AG09319 (cell line): ENCODE data around the gene IFI27.
A peak's percentile ranks its signal among the peaks of the same experiment; 100 is the strongest.

Experiments used
- DNase-seq: peaks from one replicate; pipeline ENCODE4 v3.0.0-alpha.2; 2010; ENCODE audit warnings: low read depth; ENCODE audit errors: extremely low read depth
- CTCF ChIP-seq: IDR thresholded peaks from 2 replicates; pipeline ENCODE4 v1.5.1; 2011; ENCODE audit warnings: low read depth, mild to moderate bottlenecking, inconsistent platforms, low read length, moderate library complexity

IFI27 gene

GRCh38 chr14:94125659-94126418 lies 15.3 kb downstream of the IFI27 start:
- DNase-seq = no peak
- no peak for TF ChIP-seq CTCF

- DNase-seq = no peak
- TF ChIP-seq CTCF = no peak
Measured at GRCh38 chr14:94126419-94126677, 15.8 kb downstream of the IFI27 start.

GRCh38 chr14:94126800-94127199 lies 16.3 kb downstream of the IFI27 start:
- DNase-seq = no peak
- no peak for TF ChIP-seq CTCF

DNA sequence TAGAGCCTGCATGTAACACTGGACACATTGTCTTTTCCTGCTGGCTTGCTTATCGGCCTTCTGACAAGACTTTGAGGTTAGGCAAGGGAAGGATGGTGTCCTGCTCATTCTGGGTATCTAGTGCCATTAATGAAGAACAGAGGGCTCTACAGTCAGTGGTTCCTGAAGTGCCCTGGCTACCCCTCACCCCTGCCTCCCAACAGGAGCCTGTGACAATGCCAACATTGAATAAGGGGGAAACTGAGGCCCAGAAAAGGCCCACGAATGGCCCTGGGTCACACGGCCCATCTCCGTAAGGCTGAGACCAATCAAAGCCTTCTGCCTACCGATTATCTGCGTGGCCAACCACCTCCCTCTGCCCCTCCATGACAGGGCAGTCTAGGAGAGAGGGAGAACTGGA lies 16.8 kb downstream of the IFI27 start:
- no peak for TF ChIP-seq CTCF
- no peak for DNase-seq

DNA sequence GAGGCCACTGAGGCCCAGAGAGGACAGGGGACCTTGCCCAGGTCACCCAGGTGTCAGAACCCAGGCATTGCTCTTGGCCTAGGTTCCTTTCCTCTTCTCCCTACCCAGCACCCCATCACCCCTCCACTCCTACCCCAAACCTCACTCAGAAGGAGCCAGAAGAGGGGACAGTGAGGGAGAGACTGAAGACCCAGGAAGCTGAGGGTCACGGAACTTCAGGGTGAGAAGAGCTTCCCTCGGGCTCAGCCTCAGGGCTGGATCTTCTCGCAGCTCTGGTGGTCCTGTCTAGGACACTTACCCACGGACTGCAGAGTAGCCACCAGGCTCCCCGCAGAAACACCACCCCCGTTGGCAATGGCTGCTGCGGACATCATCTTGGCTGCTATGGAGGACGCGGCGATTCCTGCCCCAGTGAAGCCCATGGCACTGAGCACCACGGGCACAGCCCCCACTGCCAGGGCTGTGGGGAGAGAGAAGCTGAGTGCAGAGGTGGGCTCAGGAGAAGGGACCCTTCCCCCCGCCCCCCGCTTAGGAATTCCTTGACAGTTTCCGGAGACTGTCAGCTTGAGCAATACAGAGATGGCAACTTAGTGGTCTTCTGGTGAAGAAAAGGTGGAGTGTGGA lies 17.8 kb downstream of the IFI27 start:
- DNase-seq = no peak
- TF ChIP-seq CTCF = no peak

DNA sequence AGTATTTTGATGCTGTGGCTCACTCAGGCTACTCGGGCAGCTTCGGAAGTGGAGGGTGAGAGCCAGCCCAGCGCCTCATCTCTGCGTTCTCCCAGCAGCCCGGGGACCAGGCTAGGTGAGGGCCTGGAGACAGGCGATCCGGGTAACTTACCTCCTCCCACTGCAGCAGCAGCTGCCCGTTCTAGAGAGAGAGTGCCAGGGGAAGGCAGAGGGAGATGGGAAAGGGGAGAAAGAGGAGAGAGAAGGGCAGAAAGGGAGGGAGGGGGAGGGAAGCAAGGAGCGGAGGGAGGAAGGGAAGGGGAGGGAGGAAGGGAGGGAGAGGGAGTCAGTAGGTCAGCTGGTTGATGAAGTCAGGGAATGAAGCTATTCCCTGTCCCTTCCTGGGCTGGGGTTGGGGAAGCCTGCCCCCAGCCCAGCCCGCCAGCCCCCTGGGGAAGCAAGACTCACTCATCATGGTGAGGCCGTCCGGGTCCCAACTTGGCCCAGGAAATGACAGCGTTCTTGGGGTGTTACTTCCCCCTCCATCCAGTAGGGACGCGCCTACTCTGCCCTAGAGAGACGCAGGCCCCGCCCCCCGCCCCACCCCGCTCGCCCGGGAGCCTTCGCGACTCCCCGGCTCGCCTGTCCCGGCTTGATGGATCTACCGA lies 18.7 kb downstream of the IFI27 start, which contains the start of gene IFI27L2:
TSS of gene IFI27L2 (minus strand) at position 494 of the 647 bp plus-strand sequence. CDS start at position 454, 40 bp downstream.
- peak; percentile 19; the same call in 1 of the 2 replicates for TF ChIP-seq CTCF
- DNase-seq = no peak

DNA sequence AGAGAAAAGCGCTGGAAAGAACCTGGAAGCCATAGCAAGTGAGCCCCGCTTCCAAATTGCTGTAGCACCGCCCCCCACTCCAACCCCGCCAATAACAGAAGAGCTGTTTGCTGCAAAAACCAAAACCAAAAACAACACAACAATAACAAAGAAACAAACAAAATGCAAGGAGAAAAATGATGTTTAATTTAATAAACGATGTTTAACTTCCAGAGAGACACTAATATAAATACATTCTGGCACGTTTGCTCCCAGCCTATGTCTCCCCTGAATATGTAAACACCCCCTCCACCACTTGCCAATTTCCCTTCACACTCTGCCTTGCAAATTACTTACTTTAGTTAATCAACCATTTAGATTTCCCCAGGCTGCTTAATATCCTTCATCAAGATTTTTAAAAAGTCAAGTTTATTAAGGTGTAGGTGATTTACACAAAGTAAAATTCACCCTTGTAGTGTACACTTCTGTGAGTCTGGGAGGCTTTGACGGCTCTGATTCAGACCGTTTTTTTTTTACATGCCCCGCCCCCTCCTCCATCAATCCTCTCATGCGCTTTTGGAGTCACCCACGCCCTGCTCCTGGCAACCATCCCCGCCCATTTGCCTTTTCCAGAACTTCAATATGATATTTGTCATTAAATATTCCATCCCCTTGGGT lies 19.4 kb downstream of the IFI27 start:
- no peak for TF ChIP-seq CTCF
- DNase-seq = no peak
